ENCODE results near the gene KLHL35. TPM values are rescaled to one million over a fixed set of nuclear protein-coding genes. Genes with fewer than 3 reads are reported as not detected.

The KLHL35 gene
- total RNA-seq, 1 donor from 2014 or later, result 0.77 TPM

DNA sequence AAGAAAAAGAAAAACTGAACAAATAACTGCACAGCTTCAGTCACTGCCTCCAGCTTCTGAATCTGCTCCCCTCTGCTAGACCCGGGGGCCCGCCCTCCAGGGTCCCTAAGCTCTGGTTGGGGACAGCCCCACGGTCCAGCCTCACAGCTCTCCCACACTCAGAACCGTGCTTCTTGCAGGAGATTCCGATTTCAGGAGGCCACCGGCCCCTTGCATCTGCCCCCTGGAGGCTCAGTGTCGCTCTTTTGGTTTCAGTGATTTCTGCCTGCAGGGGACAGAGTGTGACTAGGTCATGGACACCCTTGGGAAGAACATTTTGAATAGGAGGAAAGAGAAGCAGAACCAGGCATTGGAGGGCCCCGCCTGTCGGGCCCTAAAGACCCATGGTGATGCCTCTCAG is 56.8 kb downstream of the KLHL35 start:
- H3K9ac ChIP-seq (ENCODE audit: low read length), result no peak overlapping the region
- no peak for DNase-seq (ENCODE audit: low read depth)

DNA sequence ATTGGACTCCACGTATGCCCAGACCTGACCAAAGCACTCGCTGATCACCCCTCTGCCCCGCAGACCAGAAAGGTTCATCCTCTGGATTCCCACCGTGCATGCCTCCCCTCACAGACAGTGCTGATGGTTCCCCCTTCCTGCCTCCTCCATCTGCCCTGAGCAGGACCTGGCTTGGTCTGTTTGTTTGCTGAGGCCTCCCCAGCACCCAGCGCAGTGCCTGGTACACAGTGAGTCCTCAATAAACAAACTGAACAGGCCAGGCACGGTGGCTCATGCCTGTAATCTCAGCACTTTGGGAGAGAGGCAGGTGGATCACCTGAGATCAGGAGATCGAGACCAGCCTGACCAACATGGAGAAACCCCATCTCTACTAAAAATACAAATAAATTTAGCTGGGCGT is 57.4 kb downstream of the KLHL35 start:
- peaks cover 10% of the 10 kb centered on the region for H3K27me3 ChIP-seq (ENCODE audit: insufficient read depth, low read length)
- no peaks in the 10 kb centered on the region for H3K79me2 ChIP-seq (ENCODE audit: insufficient read depth, low read length)
- peaks cover 13% of the 10 kb centered on the region for H3K27me3 Mint-ChIP-seq (ENCODE audit: low read depth, unreplicated experiment)
- H3K27ac ChIP-seq (ENCODE audit: low read depth, low read length), result no peak overlapping the region
- TF ChIP-seq EZH2 (IDR thresholded peaks at IDR 0.05; ENCODE audit: insufficient read depth, low read length), result no peak
- TF ChIP-seq, protein P1, sequence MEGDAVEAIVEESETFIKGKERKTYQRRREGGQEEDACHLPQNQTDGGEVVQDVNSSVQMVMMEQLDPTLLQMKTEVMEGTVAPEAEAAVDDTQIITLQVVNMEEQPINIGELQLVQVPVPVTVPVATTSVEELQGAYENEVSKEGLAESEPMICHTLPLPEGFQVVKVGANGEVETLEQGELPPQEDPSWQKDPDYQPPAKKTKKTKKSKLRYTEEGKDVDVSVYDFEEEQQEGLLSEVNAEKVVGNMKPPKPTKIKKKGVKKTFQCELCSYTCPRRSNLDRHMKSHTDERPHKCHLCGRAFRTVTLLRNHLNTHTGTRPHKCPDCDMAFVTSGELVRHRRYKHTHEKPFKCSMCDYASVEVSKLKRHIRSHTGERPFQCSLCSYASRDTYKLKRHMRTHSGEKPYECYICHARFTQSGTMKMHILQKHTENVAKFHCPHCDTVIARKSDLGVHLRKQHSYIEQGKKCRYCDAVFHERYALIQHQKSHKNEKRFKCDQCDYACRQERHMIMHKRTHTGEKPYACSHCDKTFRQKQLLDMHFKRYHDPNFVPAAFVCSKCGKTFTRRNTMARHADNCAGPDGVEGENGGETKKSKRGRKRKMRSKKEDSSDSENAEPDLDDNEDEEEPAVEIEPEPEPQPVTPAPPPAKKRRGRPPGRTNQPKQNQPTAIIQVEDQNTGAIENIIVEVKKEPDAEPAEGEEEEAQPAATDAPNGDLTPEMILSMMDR (IDR thresholded peaks at IDR 0.05; ENCODE audit: insufficient read depth, low read depth, low read length), result no peak
- H3K4me3 Mint-ChIP-seq (ENCODE audit: unreplicated experiment), result no peak overlapping the region
- H3K4me3 ChIP-seq (ENCODE audit: insufficient read depth, low read depth, low read length), result no peak overlapping the region
- no peaks in the 10 kb centered on the region for H4K20me1 ChIP-seq (ENCODE audit: insufficient read depth, low read length)
- H2AFZ ChIP-seq (ENCODE audit: low read depth, low read length), result no peak overlapping the region
- H3K4me2 ChIP-seq (ENCODE audit: low read length), result no peak overlapping the region
- no peak overlapping the region for H3K27ac Mint-ChIP-seq (ENCODE audit: unreplicated experiment)
- no peaks in the 10 kb centered on the region for H3K36me3 ChIP-seq (ENCODE audit: insufficient read depth, low read length)
- no peaks in the 10 kb centered on the region for H3K4me1 ChIP-seq (ENCODE audit: insufficient read depth, low read length)
- H3K9me3 ChIP-seq (ENCODE audit: insufficient read depth, low read depth, low read length), result no peaks in the 10 kb centered on the region
- H3K9me3 Mint-ChIP-seq (ENCODE audit: unreplicated experiment), result no peaks in the 10 kb centered on the region
- DNase-seq (ENCODE audit: low read depth) (no peak), FAIRE-seq (no peak)
- H3K4me1 Mint-ChIP-seq (ENCODE audit: low read depth, unreplicated experiment), result peaks cover 3% of the 10 kb centered on the region
- no peak overlapping the region for H3K9ac ChIP-seq (ENCODE audit: low read length)
- no peaks in the 10 kb centered on the region for H3K36me3 Mint-ChIP-seq (ENCODE audit: low read depth, unreplicated experiment)

More for the DNA sequence above, 56.8 kb downstream of the KLHL35 start:
- peaks cover 5% of the 10 kb centered on the region for H3K4me1 Mint-ChIP-seq (ENCODE audit: low read depth, unreplicated experiment)
- H3K4me1 ChIP-seq (ENCODE audit: insufficient read depth, low read length), result no peaks in the 10 kb centered on the region
- H3K36me3 Mint-ChIP-seq (ENCODE audit: low read depth, unreplicated experiment), result no peaks in the 10 kb centered on the region
- H3K9me3 ChIP-seq (ENCODE audit: insufficient read depth, low read depth, low read length), result no peaks in the 10 kb centered on the region
- no peak overlapping the region for H2AFZ ChIP-seq (ENCODE audit: low read depth, low read length)
- H3K27me3 Mint-ChIP-seq (ENCODE audit: low read depth, unreplicated experiment), result peaks cover 13% of the 10 kb centered on the region
- H3K4me3 Mint-ChIP-seq (ENCODE audit: unreplicated experiment), result no peak overlapping the region
- no peaks in the 10 kb centered on the region for H4K20me1 ChIP-seq (ENCODE audit: insufficient read depth, low read length)
- no peaks in the 10 kb centered on the region for H3K36me3 ChIP-seq (ENCODE audit: insufficient read depth, low read length)
- TF ChIP-seq, protein P1 (IDR thresholded peaks at IDR 0.05; ENCODE audit: insufficient read depth, low read depth, low read length), result no peak
- TF ChIP-seq EZH2 (IDR thresholded peaks at IDR 0.05; ENCODE audit: insufficient read depth, low read length), result no peak
- no peak overlapping the region for H3K4me2 ChIP-seq (ENCODE audit: low read length)
- no peak overlapping the region for H3K4me3 ChIP-seq (ENCODE audit: insufficient read depth, low read depth, low read length)
- no peak overlapping the region for H3K27ac ChIP-seq (ENCODE audit: low read depth, low read length)
- no peak for FAIRE-seq
- H3K9me3 Mint-ChIP-seq (ENCODE audit: unreplicated experiment), result no peaks in the 10 kb centered on the region
- peaks cover 8% of the 10 kb centered on the region for H3K27me3 ChIP-seq (ENCODE audit: insufficient read depth, low read length)
- H3K27ac Mint-ChIP-seq (ENCODE audit: unreplicated experiment), result no peak overlapping the region
- no peaks in the 10 kb centered on the region for H3K79me2 ChIP-seq (ENCODE audit: insufficient read depth, low read length)

DNA sequence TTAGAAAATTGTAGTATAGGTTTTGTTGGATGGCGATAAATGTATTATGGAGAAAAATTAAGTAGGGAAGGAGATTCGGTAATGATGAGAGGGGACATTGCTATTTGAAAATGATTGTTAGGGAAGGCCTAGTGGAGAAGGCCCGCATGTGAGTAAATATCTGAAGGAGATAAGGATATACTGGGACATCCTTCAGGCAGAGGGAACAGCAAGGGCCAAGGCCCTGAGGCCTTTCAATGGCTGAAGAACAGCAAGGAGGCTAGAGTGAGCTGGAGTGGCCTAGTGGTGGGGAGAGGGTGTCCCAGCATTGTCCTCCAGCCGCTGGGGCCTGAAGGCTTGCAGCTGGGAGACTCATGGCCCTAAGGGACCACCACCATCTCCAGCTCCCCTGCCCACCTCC is 58.4 kb downstream of the KLHL35 start:
- no peaks in the 10 kb centered on the region for H4K20me1 ChIP-seq (ENCODE audit: insufficient read depth, low read length)
- peaks cover 10% of the 10 kb centered on the region for H3K27me3 ChIP-seq (ENCODE audit: insufficient read depth, low read length)
- FAIRE-seq (no peak), DNase-seq (ENCODE audit: low read depth) (no peak)
- H3K9me3 Mint-ChIP-seq (ENCODE audit: unreplicated experiment), result peaks cover 2% of the 10 kb centered on the region
- H3K36me3 ChIP-seq (ENCODE audit: insufficient read depth, low read length), result no peaks in the 10 kb centered on the region
- no peak overlapping the region for H3K9ac ChIP-seq (ENCODE audit: low read length)
- peaks cover 13% of the 10 kb centered on the region for H3K27me3 Mint-ChIP-seq (ENCODE audit: low read depth, unreplicated experiment)
- no peak overlapping the region for H3K27ac Mint-ChIP-seq (ENCODE audit: unreplicated experiment)
- H3K9me3 ChIP-seq (ENCODE audit: insufficient read depth, low read depth, low read length), result peaks cover 3% of the 10 kb centered on the region
- no peak overlapping the region for H2AFZ ChIP-seq (ENCODE audit: low read depth, low read length)
- H3K4me1 Mint-ChIP-seq (ENCODE audit: low read depth, unreplicated experiment), result no peaks in the 10 kb centered on the region
- no peaks in the 10 kb centered on the region for H3K4me1 ChIP-seq (ENCODE audit: insufficient read depth, low read length)
- H3K27ac ChIP-seq (ENCODE audit: low read depth, low read length), result no peak overlapping the region
- no peak overlapping the region for H3K4me3 Mint-ChIP-seq (ENCODE audit: unreplicated experiment)
- H3K4me3 ChIP-seq (ENCODE audit: insufficient read depth, low read depth, low read length), result no peak overlapping the region
- TF ChIP-seq, protein P1 (IDR thresholded peaks at IDR 0.05; ENCODE audit: insufficient read depth, low read depth, low read length), result no peak
- H3K79me2 ChIP-seq (ENCODE audit: insufficient read depth, low read length), result no peaks in the 10 kb centered on the region
- no peaks in the 10 kb centered on the region for H3K36me3 Mint-ChIP-seq (ENCODE audit: low read depth, unreplicated experiment)
- H3K4me2 ChIP-seq (ENCODE audit: low read length), result no peak overlapping the region

Data from astrocyte (in vitro differentiated cells and primary cell).